H9 (cell line): Measurements from ENCODE around the gene ZC3HAV1L. TPM values are rescaled to one million over a fixed set of nuclear protein-coding genes. Genes with fewer than 3 reads are reported as not detected.

Experiments used
- DNase-seq: peaks from one replicate; pipeline ENCODE4 v3.0.0-alpha.2; 2017
- H2AFZ ChIP-seq: one replicate; pipeline ENCODE4 v1.6.1; 2013; ENCODE audit warnings: mild to moderate bottlenecking, low read length, control low read depth, moderate library complexity
- H2AK5ac ChIP-seq: 2 replicates; pipeline ENCODE4 v1.6.1; 2013; ENCODE audit warnings: low read length, control low read depth, mixed read lengths; ENCODE audit not compliant: insufficient read length
- H2BK120ac ChIP-seq: one replicate; pipeline ENCODE4 v1.6.1; 2013; ENCODE audit warnings: low read depth, mild to moderate bottlenecking, low read length, control low read depth, inconsistent platforms; ENCODE audit not compliant: poor library complexity, severe bottlenecking
- H2BK12ac ChIP-seq: 2 replicates; pipeline ENCODE4 v1.6.1; 2013; ENCODE audit warnings: low read length, control low read depth, mixed read lengths, low read depth; ENCODE audit not compliant: insufficient read length
- H2BK15ac ChIP-seq: 2 replicates; pipeline ENCODE4 v1.6.1; 2013; ENCODE audit warnings: low read depth, low read length, control low read depth
- H2BK20ac ChIP-seq: one replicate; pipeline ENCODE4 v1.6.1; 2013; ENCODE audit warnings: low read depth, mild to moderate bottlenecking, low read length, control low read depth, inconsistent platforms; ENCODE audit not compliant: poor library complexity, severe bottlenecking
- H2BK5ac ChIP-seq: 2 replicates; pipeline ENCODE4 v1.6.1; 2013; ENCODE audit warnings: low read length, control low read depth, mixed read lengths; ENCODE audit not compliant: insufficient read length
- H3K14ac ChIP-seq: 2 replicates; pipeline ENCODE4 v1.6.1; 2013; ENCODE audit warnings: low read length, control low read depth; ENCODE audit not compliant: insufficient read depth
- H3K18ac ChIP-seq: 2 replicates; pipeline ENCODE4 v1.6.1; 2013; ENCODE audit warnings: low read depth, mild to moderate bottlenecking, mixed read lengths, low read length, control low read depth; ENCODE audit not compliant: insufficient read length
- H3K23ac ChIP-seq: 2 replicates; pipeline ENCODE4 v1.6.1; 2013; ENCODE audit warnings: low read length, control low read depth, mixed read lengths, low read depth; ENCODE audit not compliant: insufficient read length
- H3K23me2 ChIP-seq: 2 replicates; pipeline ENCODE4 v1.6.1; 2013; ENCODE audit warnings: low read depth, mild to moderate bottlenecking, mixed read lengths, low read length, control low read depth; ENCODE audit not compliant: insufficient read length, poor library complexity, severe bottlenecking
- H3K27ac ChIP-seq: 2 replicates; pipeline ENCODE4 v1.5.1; 2013; ENCODE audit warnings: low read length, control low read depth, mixed read lengths, low read depth; ENCODE audit not compliant: insufficient read length
- H3K27me3 ChIP-seq: 2 replicates; pipeline ENCODE4 v1.6.1; 2013; ENCODE audit warnings: low read length, control low read depth, inconsistent platforms; ENCODE audit not compliant: insufficient read depth
- H3K4ac ChIP-seq: 2 replicates; pipeline ENCODE4 v1.6.1; 2013; ENCODE audit warnings: low read depth, mild to moderate bottlenecking, control low read depth, inconsistent platforms, low read length, moderate library complexity
- H3K4me1 ChIP-seq: 2 replicates; pipeline ENCODE4 v1.6.1; 2013; ENCODE audit warnings: low read length, control low read depth, inconsistent platforms; ENCODE audit not compliant: insufficient read depth
- H3K4me2 ChIP-seq: 2 replicates; pipeline ENCODE4 v1.6.1; 2013; ENCODE audit warnings: low read length, control low read depth, mixed read lengths; ENCODE audit not compliant: insufficient read length, insufficient read depth
- H3K56ac ChIP-seq: 2 replicates; pipeline ENCODE4 v1.6.1; 2013; ENCODE audit warnings: low read depth, mild to moderate bottlenecking, mixed read lengths, low read length, control low read depth; ENCODE audit not compliant: insufficient read length
- H3K79me1 ChIP-seq: 2 replicates; pipeline ENCODE4 v1.6.1; 2013; ENCODE audit warnings: low read depth, mild to moderate bottlenecking, moderate library complexity, low read length, control low read depth, inconsistent platforms; ENCODE audit not compliant: insufficient read depth, poor library complexity, severe bottlenecking
- H3K79me2 ChIP-seq: 2 replicates; pipeline ENCODE4 v1.6.1; 2013; ENCODE audit warnings: low read length, control low read depth, inconsistent platforms; ENCODE audit not compliant: insufficient read depth
- H3K9ac ChIP-seq: 2 replicates; pipeline ENCODE4 v1.6.1; 2013; ENCODE audit warnings: low read length, control low read depth, mixed read lengths; ENCODE audit not compliant: insufficient read length; ENCODE audit errors: extremely low read depth
- H3K9me3 ChIP-seq: one replicate; pipeline ENCODE4 v1.6.1; 2013; ENCODE audit warnings: low read depth, low read length, inconsistent platforms; ENCODE audit not compliant: control insufficient read depth
- H3T11ph ChIP-seq: one replicate; pipeline ENCODE4 v1.6.1; 2013; ENCODE audit warnings: mild to moderate bottlenecking, low read length, control low read depth, inconsistent platforms
- H4K20me1 ChIP-seq: one replicate; pipeline ENCODE4 v1.6.1; 2013; ENCODE audit not compliant: control insufficient read depth, insufficient read length, insufficient read depth
- H4K5ac ChIP-seq: 2 replicates; pipeline ENCODE4 v1.6.1; 2013; ENCODE audit warnings: low read depth, mild to moderate bottlenecking, mixed read lengths, low read length, control low read depth; ENCODE audit not compliant: insufficient read length
- H4K8ac ChIP-seq: replicated peaks from 2 replicates; pipeline ENCODE4 v1.6.1; 2013; ENCODE audit warnings: low read length, control low read depth, mixed read lengths, low read depth; ENCODE audit not compliant: insufficient read length
- H4K91ac ChIP-seq: 2 replicates; pipeline ENCODE4 v1.6.1; 2013; ENCODE audit warnings: low read depth, mild to moderate bottlenecking, moderate library complexity, mixed read lengths, low read length, control low read depth; ENCODE audit not compliant: insufficient read length
- H3K27ac Mint-ChIP-seq, 3 experiments: 2 replicates in 2 of 3; 3 replicates in 1 of 3; pipeline ENCODE4 v1.8.0; 2020 to 2021; ENCODE audit warnings: mixed read lengths in 3 of 3, mild to moderate bottlenecking in 1 of 3, moderate library complexity in 1 of 3
- H3K27me3 Mint-ChIP-seq: 2 replicates; pipeline ENCODE4 v1.8.0; 2021; ENCODE audit warnings: low read depth, mild to moderate bottlenecking, moderate library complexity, mixed read lengths
- H3K36me3 Mint-ChIP-seq, 3 experiments: 2 replicates in 2 of 3; 3 replicates in 1 of 3; pipeline ENCODE4 v1.8.0; 2020 to 2021; ENCODE audit warnings: low read depth in 3 of 3, mixed read lengths in 3 of 3; ENCODE audit not compliant: insufficient read depth in 1 of 3
- H3K4me1 Mint-ChIP-seq, 2 experiments: 2 replicates each; pipeline ENCODE4 v1.8.0; 2020; ENCODE audit warnings: mixed read lengths in 2 of 2
- H3K4me3 Mint-ChIP-seq, 2 experiments: 2 replicates in 1 of 2; 3 replicates in 1 of 2; pipeline ENCODE4 v1.8.0; 2020 to 2021; ENCODE audit warnings: mild to moderate bottlenecking in 2 of 2, mixed read lengths in 2 of 2, moderate library complexity in 1 of 2
- H3K9me3 Mint-ChIP-seq, 2 experiments: 2 replicates in 1 of 2; 3 replicates in 1 of 2; pipeline ENCODE4 v1.8.0; 2020; ENCODE audit warnings: mild to moderate bottlenecking in 2 of 2, mixed read lengths in 2 of 2, moderate library complexity in 1 of 2
- WGBS: extraction: QIAGEN DNeasy Blood & Tissue Kit; methylation state at CpG from one replicate; pipeline ENCODE4 v1.1.7; 2013; ENCODE audit warnings: missing lambda C conversion rate, low lambda C conversion rate, mixed read lengths; ENCODE audit not compliant: insufficient read length; ENCODE audit errors: extremely low coverage; 5-methylcytosine and 5-hydroxymethylcytosine counted together
- total RNA-seq: library from RNA; stranded (reverse); gene quantifications from 2 replicates; pipeline ENCODE4 v1.2.1, GENCODE V29; 2021
- TF ChIP-seq, protein P1 (sequence below): fragments of 200-600 bp; sonication (generic); conservative IDR thresholded peaks from 3 replicates; pipeline ENCODE4 v1.8.0; 2021; ENCODE audit warnings: antibody characterized with exemption, mild to moderate bottlenecking

Gene ZC3HAV1L
- total RNA-seq, 1 experiment from 2014 or later: not detected

DNA sequence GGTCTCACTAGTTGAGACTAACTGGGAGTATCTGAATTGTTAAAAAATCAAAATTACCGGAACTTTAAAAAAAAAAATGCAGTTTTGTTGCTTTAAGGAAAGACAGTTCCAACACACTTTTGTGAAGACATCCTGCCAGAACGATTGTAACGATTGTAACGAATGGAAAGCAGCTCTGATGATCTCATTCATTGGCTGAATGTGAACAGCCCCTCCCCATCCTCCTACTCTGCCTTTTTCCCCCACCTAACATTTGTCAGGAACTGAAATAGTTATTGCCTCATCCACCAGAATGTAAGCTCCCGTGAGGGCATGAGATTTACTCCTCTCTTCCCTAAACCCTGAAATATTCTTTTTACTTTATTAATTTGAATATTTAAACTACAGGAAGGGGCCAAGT lies 23.1 kb upstream of the ZC3HAV1L start:
- Histone ChIP-seq H3K4me1 (no peaks in the 10 kb centered on the region), H3K9me3 (no peaks in the 10 kb centered on the region), H4K8ac (no peak overlapping the region), H3K56ac (no peak overlapping the region), H3K4ac (no peak overlapping the region), H3K23ac (no peak overlapping the region), H3K23me2 (no peaks in the 10 kb centered on the region), H2BK5ac (no peak overlapping the region), H3K18ac (no peak overlapping the region), H2BK120ac (no peak overlapping the region), H2AK5ac (no peak overlapping the region), H2BK15ac (no peak overlapping the region), H4K91ac (no peak overlapping the region), H3T11ph (no peak overlapping the region), H3K9ac (no peak overlapping the region), H3K79me2 (no peaks in the 10 kb centered on the region), H3K14ac (no peak overlapping the region), H3K27me3 (no peaks in the 10 kb centered on the region), H2AFZ (no peak overlapping the region), H2BK12ac (no peak overlapping the region), H3K27ac (no peak overlapping the region), H2BK20ac (no peak overlapping the region), H4K20me1 (no peaks in the 10 kb centered on the region), H3K79me1 (no peaks in the 10 kb centered on the region), H3K4me2 (no peak overlapping the region), H4K5ac (no peak overlapping the region)
- no peak overlapping the region for H3K4me3 Mint-ChIP-seq
- H3K27ac Mint-ChIP-seq: 0 out of 7 replicates have a peak overlapping the region, but pooled peaks of 1 of the 3 experiments have one; percentile 12
- H3K27me3 Mint-ChIP-seq: no peaks in the 10 kb centered on the region
- DNase-seq: no peak
- TF ChIP-seq, protein P1, sequence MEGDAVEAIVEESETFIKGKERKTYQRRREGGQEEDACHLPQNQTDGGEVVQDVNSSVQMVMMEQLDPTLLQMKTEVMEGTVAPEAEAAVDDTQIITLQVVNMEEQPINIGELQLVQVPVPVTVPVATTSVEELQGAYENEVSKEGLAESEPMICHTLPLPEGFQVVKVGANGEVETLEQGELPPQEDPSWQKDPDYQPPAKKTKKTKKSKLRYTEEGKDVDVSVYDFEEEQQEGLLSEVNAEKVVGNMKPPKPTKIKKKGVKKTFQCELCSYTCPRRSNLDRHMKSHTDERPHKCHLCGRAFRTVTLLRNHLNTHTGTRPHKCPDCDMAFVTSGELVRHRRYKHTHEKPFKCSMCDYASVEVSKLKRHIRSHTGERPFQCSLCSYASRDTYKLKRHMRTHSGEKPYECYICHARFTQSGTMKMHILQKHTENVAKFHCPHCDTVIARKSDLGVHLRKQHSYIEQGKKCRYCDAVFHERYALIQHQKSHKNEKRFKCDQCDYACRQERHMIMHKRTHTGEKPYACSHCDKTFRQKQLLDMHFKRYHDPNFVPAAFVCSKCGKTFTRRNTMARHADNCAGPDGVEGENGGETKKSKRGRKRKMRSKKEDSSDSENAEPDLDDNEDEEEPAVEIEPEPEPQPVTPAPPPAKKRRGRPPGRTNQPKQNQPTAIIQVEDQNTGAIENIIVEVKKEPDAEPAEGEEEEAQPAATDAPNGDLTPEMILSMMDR: no peak
- H3K4me1 Mint-ChIP-seq: peaks cover 3% of the 10 kb centered on the region in 2 experiments
- H3K36me3 Mint-ChIP-seq: peaks cover 5 to 47% (median 11%) of the 10 kb centered on the region in 3 experiments; a peak in 6 of 7 replicates
- no peaks in the 10 kb centered on the region for H3K9me3 Mint-ChIP-seq
- WGBS: no CpG with 5 or more reads among the region's 5 CpGs
